ENCODE data around the gene AP4M1.
"Not testable (repeated sequence)": the region's sequence is repeated elsewhere in the genome, so short reads cannot be mapped to it uniquely, and the experiment has no call there.

AP4M1 gene

DNA sequence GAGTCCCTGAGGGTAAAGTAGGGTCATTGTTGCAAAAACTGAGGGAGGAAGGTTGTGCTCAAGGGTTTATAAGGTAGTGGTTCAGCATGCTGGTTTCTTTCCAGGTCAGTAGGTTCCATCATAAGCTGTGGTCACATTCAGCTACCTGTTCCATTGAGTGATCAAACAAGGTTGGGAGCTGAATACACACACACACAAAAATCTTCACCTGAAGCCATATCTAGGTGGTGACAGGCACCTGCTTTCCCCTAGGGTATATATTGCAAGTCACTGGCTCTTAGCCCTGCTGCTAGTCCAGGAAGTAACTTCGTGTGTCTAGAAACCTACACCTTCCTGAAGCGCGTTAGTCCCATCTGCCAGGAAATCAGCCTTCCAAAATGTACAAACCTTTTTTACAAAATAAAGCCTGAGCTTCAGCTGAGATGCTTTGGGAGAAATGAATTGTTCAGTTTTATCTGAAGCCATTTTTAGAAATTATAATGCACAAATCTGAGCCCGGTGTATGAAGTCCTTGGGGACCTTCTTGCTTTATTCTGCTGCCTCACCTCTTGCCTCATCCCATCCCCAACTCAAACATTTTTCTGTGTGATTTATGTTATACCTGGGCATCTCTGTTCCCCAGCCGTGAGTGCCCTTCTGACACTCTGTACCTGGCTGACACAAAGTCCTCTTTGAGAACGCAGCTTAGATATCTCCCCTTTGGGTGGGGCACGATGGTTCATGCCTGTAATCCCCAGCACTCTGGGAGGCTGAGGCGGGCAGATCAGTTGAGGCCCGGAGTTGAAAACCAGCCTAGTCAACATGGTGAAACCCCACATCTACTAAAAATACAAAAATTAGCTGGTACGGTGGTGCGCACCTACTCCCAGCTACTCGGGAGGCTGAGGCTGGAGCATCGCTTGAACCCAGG lies 36.7 kb downstream of the AP4M1 start:
- no peak for DNase-seq

GRCh38 chr7:100141555-100141949 lies 40.1 kb downstream of the AP4M1 start:
- DNase-seq, result no peak

GRCh38 chr7:100142461-100142860 lies 41.0 kb downstream of the AP4M1 start:
- DNase-seq, result no peak

- DNase-seq, result not testable (repeated sequence)
These were observed 44.9 kb downstream of the AP4M1 start for GRCh38 chr7:100146350-100146749.

DNA sequence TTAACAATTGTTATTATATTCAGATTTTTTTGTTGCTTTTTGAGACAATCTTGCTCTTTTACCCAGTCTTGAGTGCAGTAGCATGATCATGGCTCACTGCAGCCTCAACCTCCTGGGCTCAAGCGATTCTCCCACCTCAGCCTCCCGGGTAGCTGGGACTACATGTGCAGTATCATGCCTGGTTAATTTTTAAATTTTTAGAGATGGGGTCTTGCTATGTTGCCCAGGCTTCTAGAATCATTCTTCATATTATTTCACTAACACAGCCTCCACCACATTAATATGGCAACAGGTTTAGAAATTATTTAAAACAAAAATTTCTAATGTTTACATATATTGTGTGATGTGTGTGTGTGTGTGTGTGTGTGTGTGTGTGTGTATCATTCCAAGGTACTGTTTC lies 45.8 kb downstream of the AP4M1 start:
- no peak for DNase-seq

DNA sequence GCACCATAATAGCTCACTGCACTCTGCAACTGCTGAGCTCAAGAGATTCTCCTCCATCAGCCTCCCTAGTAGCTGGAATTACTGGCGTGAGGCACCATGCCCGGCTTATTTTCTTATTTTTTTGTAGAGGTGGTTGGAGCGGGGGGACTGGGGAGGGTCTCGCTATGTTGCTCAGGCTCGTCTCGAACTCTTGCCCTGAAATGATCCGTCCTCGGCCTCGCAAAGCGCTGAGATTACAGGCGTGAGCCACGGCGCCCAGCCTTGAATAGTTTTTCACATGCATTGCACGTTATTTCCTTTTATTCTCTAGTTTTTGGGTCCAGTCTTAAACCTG lies 46.7 kb downstream of the AP4M1 start:
- no peak for DNase-seq

DNA sequence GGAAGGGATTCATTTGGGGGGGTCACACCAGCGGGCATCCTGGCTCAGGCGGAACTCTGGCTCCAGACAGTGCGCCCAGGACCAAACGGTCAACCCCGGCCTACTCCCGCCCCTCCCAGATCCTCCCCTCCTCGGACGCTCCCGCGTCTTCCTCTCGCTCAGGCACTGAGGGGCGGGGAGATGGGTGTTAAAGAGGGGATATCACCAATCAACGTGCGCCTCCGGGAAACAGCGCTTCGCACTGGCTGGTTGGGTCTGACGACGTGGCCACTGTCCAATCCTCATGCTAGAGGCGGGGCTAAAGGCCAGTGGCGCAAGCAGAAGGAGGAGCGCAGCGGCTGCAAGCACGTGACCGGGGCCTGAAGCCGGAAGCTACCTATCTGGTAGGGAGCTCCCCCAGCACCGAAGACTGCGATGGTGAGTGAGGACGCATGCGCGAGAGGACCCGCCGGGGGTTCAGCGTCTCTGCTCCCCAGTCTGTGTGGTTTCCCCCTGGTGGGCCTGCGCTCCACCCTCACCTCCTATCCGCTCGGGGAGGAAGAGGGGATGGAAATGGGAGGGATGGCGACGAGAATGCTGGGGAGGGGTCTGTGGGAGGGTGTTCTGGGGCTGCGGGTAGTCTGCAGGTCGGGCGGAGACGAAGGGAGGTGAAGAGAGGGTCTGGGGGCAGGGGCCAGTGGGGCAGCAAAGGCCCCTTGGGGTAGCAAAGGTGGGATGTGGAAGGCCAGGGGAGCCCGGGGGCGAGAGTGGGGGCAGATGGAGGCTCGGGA lies 47.3 kb downstream of the AP4M1 start, which contains the start of gene LAMTOR4:
Gene LAMTOR4, plus strand, starts transcription at position 360 of the 770 bp plus-strand sequence. Its CDS starts 55 bp downstream, at position 415.
- DNase-seq, result peak; percentile 98

- DNase-seq, result no peak
These were observed 51.0 kb downstream of the AP4M1 start for GRCh38 chr7:100152404-100152803.

DNA sequence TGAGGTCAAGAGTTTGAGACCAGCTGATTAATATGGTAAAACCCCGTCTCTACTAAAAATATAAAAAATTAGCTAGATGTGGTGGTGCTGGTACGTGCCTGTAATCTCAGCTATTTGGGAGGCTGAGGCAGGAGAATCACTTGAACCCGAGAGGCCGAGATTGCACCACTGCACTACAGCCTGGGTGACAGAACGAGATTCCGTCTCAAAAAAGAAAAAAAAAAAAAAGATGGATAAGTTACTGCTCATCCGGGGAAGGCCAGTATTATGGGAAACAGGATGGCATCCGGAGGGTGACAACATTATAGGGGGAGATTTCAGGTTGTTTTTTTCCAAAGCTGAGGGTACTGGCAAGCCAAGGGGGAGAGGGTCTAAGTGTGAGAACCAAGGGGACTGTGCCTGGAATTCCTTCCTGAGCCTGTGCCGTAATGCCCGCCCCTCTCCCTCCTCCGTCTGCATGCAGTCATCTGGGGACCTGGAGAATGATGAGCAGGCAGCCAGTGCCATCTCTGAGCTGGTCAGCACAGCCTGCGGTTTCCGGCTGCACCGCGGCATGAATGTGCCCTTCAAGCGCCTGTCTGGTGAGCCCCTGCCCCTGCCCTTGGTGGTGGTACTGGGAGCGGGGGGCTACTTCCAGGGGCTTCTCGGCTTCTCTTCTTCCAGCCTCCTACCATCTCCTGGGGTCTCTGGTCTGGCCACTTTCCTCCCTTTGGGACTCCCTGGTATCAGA lies 51.7 kb downstream of the AP4M1 start:
- DNase-seq, result no peak

- no peak for DNase-seq
These were observed 52.5 kb downstream of the AP4M1 start for GRCh38 chr7:100153708-100154535.

DNA sequence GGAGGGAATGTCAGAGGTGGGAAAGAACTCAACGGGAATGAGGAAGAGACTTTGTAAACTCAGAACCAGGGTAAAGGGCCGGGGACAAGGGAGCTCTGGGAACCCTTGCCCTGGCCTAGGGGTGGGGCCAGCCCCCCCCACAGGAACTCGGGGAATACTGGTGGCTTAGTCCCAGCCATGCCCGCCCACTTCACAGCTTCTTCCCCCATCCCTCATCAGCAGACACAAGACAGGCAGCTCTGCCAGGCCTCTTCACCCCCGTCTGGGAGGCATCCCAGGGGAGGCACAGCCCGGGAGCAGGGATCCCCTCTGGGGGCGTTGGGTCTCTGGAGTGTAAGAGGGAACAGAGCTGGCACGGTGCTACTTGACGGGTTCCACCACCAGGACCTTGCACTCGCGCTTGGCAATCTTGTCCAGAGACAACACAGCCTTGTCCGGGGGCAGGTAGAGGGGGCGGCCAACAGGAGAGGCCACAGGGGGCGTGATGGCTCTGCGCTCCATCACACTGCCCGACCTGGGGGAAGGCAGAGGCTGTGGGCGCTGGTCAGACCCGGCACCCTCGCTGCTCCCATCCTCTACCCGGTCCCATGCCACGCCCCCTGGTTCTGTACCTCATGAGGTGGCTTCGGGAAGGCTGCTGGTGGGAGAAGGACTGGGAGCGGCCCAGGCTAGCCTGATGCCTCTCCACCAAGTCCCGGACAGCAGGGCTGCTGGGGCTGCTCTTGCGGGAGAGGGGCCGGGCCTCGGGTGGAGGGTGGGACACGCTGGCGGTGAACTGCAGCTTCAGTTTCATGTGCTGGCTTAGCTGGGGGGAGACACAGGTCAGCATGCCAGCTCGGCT lies 53.4 kb downstream of the AP4M1 start:
- DNase-seq, result no peak

DNA sequence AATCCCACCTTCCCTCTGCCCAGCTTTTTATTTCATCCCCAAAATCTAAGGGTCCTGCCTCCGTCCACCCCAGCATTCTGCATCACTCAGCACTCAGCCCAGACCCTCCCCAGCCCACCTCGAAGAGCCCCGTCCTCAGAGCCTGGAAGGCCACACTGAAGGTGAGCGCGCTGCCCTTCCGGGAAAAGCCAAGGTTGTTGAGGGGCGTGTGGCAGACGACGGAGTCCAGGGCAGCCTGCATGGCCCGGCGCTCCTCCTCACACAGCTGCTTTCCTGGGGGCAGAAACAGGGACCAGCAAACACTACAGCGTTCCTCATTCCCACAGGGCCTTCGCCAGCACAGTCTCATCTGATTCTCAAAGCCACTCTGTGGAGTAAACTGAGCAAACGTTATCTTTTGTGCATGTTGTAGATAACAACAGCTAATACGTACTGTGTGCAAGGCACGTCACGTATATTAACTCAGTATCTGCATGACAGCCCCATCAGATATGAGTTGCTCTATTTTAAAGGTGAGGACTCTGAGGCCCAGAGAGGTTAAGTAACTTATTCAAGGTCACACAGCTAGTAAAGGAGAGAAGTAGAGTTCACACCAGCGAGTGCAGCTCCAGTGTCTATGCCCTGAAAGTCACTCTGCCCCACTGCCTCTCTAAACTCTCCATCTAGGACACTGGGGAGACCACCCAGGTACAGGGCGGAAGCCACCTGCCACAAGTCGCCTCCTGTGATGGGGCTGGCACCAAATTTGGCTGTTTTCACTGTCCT lies 54.3 kb downstream of the AP4M1 start:
- no peak for DNase-seq

GRCh38 chr7:100156331-100157068 lies 55.1 kb downstream of the AP4M1 start:
- no peak for DNase-seq

DNA sequence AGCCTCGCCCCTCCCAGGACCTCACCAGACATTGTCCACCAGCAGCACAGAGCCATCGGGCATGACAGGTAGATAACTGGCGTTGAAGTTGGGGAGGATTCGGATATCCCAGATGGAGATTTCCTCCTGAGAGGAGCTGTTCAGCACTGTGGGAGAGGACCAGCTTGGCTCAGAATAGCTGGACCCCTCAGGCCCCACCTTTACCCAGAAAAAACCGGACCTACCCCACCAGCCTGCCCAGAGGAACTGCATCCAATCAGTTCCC lies 55.6 kb downstream of the AP4M1 start:
- no peak for DNase-seq

DNA sequence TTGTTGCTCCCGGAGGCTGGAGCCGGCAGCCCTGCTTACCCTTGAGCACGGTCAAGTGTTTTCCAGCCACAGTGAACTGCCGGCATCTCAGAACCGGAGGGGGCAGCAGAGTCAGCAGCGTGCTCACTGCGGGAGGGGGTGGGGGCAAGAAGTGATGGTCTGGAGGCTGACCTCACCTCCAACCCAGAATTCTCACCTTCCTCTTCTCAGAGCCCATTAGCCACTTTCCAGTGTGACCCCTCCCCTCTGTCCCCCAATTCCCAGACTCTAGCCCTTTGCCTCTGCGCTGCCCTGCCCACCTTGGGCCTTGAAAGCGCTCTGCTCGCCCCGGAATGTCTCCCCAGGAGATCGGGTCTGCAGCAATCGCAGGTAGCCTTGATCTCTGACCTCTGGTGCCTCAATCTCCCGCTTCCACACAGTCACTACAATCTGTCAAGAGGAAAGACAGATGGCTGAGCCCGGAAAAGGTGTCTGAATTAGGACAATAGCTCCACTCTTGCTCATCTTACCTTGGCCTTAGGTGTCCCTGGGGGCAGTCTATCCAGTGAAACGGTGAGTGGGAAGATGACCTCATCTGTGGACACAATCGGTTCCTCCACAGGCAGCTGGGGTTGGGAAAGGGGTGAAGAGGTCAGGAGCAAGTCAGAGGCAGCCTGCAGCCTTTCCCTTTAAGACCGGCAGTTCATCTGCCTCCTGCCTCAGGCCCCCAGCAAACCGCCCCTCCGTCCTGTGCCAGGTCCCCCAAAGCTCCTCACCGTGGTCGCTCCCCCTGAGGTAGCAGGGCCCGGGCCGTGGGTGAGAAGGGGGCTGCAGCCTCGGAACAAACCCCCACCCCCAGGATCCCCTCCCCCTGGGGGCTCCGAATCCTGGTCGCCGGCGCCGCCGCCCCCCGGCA lies 56.1 kb downstream of the AP4M1 start:
- DNase-seq, result no peak
